ENCODE results near the gene PNPO.
"Not testable (repeated sequence)": the region's sequence is repeated elsewhere in the genome, so short reads cannot be mapped to it uniquely, and the experiment has no call there.

PNPO gene

GRCh38 chr17:47918006-47918405, 23.4 kb upstream of the PNPO start:
- no peak for DNase-seq (ENCODE audit: low read depth)

- DNase-seq (ENCODE audit: low read depth), result no peak
These were observed 22.4 kb upstream of the PNPO start for GRCh38 chr17:47918991-47919390.

- DNase-seq (ENCODE audit: low read depth), result not testable (repeated sequence)
These were observed 21.5 kb upstream of the PNPO start for GRCh38 chr17:47919889-47920288.

DNA sequence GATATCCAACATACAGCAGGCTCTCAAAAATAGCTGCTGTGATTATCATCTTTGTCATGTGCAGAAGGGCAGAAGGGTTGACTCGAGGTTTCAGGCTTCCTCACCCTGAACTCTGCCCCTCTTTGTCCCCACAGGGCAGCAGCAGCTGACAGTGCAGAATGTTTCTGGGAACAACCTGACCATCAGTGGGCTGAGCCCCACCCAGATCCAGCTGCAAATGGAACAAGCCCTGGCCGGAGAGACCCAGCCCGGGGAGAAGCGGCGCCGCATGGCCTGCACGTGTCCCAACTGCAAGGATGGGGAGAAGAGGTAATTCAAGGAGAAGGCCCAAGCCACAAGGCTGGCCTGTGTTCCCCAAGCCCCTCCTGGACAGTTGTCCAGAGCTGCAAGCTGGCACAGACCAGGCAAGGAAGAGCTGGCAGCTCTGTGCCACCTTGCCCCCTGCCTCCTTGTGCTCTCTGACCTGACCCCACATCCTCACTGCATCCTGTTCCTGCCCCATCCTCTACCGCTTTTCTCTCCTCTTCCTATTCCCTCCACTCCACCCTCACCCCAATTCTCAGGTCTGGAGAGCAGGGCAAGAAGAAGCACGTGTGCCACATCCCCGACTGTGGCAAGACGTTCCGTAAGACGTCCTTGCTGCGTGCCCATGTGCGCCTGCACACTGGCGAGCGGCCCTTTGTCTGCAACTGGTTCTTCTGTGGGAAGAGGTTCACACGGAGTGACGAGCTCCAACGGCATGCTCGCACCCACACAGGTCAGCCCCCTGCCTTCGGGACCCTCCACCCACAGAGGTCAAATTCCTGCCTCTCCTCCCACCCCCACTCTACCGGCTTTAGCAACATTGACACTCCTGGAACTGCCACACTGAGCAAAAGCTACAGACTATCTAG, 16.3 kb upstream of the PNPO start:
- no peak for DNase-seq (ENCODE audit: low read depth)

GRCh38 chr17:47925678-47925988, 15.7 kb upstream of the PNPO start:
- no peak for DNase-seq (ENCODE audit: low read depth)

- DNase-seq (ENCODE audit: low read depth), result no peak
These were observed 13.5 kb upstream of the PNPO start for GRCh38 chr17:47927821-47928400.

DNA sequence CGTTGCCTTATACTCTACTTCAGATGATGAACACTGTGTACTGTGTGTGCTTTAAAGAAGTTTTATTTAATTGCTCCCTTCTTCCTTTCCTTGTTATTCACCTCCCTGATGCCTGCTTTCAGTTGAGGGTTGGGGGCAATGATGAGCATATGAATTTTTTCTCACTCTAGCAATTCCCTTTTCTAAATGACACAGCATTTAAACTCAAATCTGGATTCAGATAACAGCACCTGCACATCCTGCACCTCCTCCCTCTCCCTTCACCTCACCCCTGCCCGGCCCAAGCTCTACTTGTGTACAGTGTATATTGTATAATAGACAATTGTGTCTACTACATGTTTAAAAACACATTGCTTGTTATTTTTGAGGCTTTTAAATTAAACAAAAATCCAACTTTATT, 13.0 kb upstream of the PNPO start:
- no peak for DNase-seq (ENCODE audit: low read depth)

- DNase-seq (ENCODE audit: low read depth), result no peak
These were observed 12.0 kb upstream of the PNPO start for GRCh38 chr17:47929218-47930000.

GRCh38 chr17:47931848-47932247, 9.5 kb upstream of the PNPO start:
- no peak for DNase-seq (ENCODE audit: low read depth)

- DNase-seq (ENCODE audit: low read depth), result no peak
These were observed 6.5 kb upstream of the PNPO start for GRCh38 chr17:47934856-47935255.

DNA sequence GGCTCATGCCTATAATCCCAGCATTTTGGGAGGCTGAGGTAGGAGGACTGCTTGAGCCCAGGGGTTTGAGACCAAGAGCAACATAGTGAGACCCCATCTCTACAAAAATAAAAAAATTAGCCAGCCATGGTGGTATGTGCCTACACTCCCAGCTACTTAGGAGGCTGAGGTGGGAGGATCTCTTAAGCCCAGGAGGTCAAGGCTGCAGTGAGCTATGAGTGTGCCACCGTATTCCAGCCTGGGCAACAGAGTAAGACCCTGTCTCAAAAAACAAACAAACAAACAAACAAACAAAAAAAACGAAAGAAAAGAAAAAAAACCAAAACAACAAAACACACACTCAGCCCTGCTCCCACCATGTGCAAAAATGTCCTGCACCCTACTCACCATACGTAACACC, 5.9 kb upstream of the PNPO start:
- not testable (repeated sequence) for DNase-seq (ENCODE audit: low read depth)

DNA sequence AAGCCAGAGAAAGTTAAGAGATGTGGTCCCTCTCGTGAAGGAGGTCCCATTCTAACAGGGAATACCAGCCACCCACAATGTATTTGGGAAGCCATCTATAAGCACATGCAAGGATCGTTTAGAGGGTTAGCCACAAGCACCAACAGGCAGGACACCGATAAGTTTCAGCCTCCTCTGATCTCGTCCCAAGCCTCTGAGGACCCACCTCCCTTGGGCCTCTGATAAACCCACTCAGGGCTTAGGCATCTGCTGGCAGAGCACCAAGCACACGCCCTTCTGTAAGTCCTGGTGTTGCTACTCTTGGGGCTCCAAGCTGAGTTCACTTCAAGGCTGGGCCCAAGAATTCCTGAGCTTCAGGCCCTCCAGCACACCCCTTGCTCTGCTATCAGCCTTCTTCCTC, 5.4 kb upstream of the PNPO start:
- DNase-seq (ENCODE audit: low read depth), result peak; percentile 44

GRCh38 chr17:47937941-47938340, 3.4 kb upstream of the PNPO start:
- DNase-seq (ENCODE audit: low read depth), result no peak

GRCh38 chr17:47942096-47942510, 732 bp downstream of the PNPO start:
- no peak for DNase-seq (ENCODE audit: low read depth)

DNA sequence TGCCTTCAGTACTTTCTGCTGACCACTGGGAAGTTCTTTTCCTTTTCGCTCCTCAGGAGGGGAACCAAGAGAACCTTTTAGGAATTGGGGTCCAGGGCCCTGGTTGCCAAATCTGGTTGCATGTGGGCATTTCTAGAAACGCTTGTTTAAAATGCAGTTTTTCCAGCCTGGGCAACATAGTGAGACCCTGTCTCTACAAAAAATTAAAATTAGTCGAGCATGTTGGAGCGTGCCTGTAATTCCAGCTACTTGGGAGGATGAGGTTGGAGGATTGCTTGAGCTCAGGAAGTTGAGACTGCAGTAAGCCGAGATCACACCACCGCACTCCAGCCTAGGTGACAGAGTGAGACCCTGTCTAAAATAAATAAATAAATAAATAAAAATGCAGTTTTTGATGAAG, 1.2 kb downstream of the PNPO start:
- DNase-seq (ENCODE audit: low read depth), result no peak

- DNase-seq (ENCODE audit: low read depth), result no peak
These were observed 3.7 kb downstream of the PNPO start for GRCh38 chr17:47945080-47945479.

DNA sequence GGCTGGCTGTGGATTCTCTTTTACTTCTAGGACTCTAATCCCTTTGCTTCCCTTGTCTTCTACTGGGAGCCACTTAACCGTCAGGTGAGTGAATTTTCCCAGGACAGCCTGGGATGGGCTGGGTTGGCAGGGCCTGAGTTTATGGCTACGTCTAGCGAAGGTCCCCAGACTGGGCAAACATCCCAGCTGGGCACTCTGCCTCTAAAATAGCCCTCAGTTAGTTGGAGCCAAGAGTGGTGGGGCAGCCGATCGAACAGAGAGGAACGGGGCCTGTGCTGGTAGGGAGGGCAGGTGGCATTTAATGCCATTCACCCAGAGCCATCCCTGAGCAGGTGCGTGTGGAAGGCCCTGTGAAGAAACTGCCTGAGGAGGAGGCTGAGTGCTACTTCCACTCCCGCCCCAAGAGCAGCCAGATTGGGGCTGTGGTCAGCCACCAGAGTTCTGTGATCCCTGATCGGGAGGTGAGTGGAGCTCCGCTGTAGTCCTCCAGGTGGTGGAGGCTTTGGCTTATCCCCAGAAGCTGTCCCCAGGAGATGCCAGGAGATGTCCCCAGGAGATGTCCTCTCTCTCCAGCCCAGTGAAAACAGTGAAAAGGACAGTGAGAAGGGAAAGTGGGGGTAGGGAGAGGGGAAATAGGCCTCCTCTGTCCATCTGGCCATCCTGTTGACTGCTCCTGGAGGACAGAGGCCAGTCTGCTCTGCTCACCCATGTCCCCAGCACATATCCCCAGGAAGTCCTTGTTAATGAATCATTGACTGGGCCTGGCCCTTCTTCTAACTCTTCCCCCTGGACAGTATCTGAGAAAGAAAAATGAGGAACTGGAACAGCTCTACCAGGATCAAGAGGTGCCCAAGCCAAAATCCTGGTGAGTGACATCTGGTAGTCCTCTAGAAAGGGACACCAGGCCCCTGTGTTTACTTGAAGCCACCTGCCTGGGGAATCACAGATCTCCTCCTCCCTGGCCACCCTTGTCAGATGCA, 4.4 kb downstream of the PNPO start:
- no peak for DNase-seq (ENCODE audit: low read depth)

- no peak for DNase-seq (ENCODE audit: low read depth)
These were observed 5.1 kb downstream of the PNPO start for GRCh38 chr17:47946516-47946915.

GRCh38 chr17:47946929-47947397, 5.6 kb downstream of the PNPO start:
- no peak for DNase-seq (ENCODE audit: low read depth)

- no peak for DNase-seq (ENCODE audit: low read depth)
These were observed 7.4 kb downstream of the PNPO start for GRCh38 chr17:47948706-47949196.

DNA sequence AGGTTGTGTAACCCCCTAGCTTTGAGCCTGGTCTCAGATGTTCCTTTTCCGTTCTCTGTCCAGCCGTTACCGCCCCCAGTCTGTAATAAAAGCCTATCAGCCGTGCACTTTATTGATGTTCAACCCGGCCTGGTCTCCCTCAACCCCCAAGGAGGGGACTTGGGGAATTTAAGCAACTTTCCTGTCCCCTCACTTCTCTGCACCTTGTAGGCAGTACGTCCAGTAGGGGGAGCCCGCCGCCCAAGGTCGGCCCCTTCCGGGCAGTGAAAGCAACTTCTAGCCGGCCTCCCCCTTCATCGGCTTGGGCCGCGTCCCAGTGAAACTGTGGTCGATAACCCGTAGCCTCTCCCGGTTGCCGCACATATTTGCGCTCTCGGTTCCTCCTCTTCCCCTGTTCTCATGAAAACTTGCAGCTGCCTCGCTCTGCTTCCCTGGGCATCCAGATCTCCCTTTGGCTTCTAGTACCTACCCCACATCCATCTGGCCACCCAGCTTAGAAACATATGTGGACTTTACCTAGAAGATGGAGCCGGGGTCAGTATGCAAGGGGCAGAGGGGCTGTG, 7.9 kb downstream of the PNPO start:
- DNase-seq (ENCODE audit: low read depth), result no peak
